Measurements from ENCODE around the gene CCDC120. TPM values are rescaled to one million over a fixed set of nuclear protein-coding genes. Genes with fewer than 3 reads are reported as not detected.

Gene CCDC120
- total RNA-seq, 3 donors from 2014 or later: 0.80 to 6.3 (median 4.3) TPM

- Histone ChIP-seq H3K4me3 (no peak overlapping the region), H3K27ac (no peak overlapping the region), H3K4me1 (no peaks in the 10 kb centered on the region), H3K9me3 (no peaks in the 10 kb centered on the region), H3K36me3 (no peaks in the 10 kb centered on the region), H3K27me3 (peaks cover 0 to 10% of the 10 kb centered on the region in 2 donors)
- TF ChIP-seq POLR2A (IDR thresholded peaks at IDR 0.05): no peak
- DNase-seq (ENCODE audit: low spot score in 2 of 2): no peak
- intact Hi-C loops (cut with DNase I; ENCODE audit: low total_unique reads): no loop called here
Measured at GRCh38 chrX:49116716-49117115, 57.9 kb downstream of the CCDC120 start.

GRCh38 chrX:49117581-49117980 is 58.8 kb downstream of the CCDC120 start:
- H3K27me3 ChIP-seq: peaks cover 0 to 10% of the 10 kb centered on the region in 2 donors
- no peak overlapping the region for H3K27ac ChIP-seq
- no peaks in the 10 kb centered on the region for H3K4me1 ChIP-seq
- H3K36me3 ChIP-seq: no peaks in the 10 kb centered on the region
- no peak for DNase-seq (ENCODE audit: low spot score in 2 of 2)
- intact Hi-C loops (cut with DNase I; ENCODE audit: low total_unique reads): no loop called here
- TF ChIP-seq POLR2AphosphoS5 (IDR thresholded peaks at IDR 0.05) (no peak), POLR2A (IDR thresholded peaks at IDR 0.05) (no peak), CTCF (IDR thresholded peaks at IDR 0.05) (no peak)
- no peak overlapping the region for H3K4me3 ChIP-seq
- no peaks in the 10 kb centered on the region for H3K9me3 ChIP-seq

Other genes starting within 250 kb of the CCDC120 start
- under 1 TPM in 1 of 3 donors, not detected in 2; 0.73 TPM for gene ERAS, start 232.5 kb upstream of the CCDC120 start, total RNA-seq
- gene PCSK1N, start 223.4 kb upstream of the CCDC120 start, total RNA-seq: 1 to 10 TPM; 1.4 to 3.6 (median 2.2) TPM
- gene TIMM17B, start 161.2 kb upstream of the CCDC120 start, total RNA-seq: 10 to 100 TPM; 32.3 to 40.8 (median 35.4) TPM
- 10 to 100 TPM; 56.0 to 71.4 (median 71.0) TPM for gene PQBP1, start 161.1 kb upstream of the CCDC120 start, total RNA-seq
- gene SLC35A2, start 147.4 kb upstream of the CCDC120 start, total RNA-seq: 10 to 100 TPM; 10.9 to 17.3 (median 16.1) TPM
- gene PIM2, start 140.0 kb upstream of the CCDC120 start, total RNA-seq: 10 to 100 TPM in 1 of 3 donors, 1 to 10 TPM in 2; 5.8 to 20.3 (median 7.6) TPM
- gene OTUD5, start 101.4 kb upstream of the CCDC120 start, total RNA-seq: 10 to 100 TPM; 35.8 to 37.9 (median 36.1) TPM
- gene KCND1, start 87.2 kb upstream of the CCDC120 start, total RNA-seq: 1 to 10 TPM in 1 of 3 donors, under 1 TPM in 2; 0.66 to 1.2 (median 0.96) TPM
- gene GRIPAP1, start 56.7 kb upstream of the CCDC120 start, total RNA-seq: 10 to 100 TPM; 31.4 to 47.2 (median 34.1) TPM
- 10 to 100 TPM; 44.1 to 93.3 (median 52.1) TPM for gene TFE3, start 15.6 kb upstream of the CCDC120 start, total RNA-seq
- gene PRAF2, start 15.0 kb downstream of the CCDC120 start, total RNA-seq: 10 to 100 TPM in 1 of 3 donors, 1 to 10 TPM in 2; 5.9 to 18.4 (median 6.6) TPM
- 100 to 1,000 TPM in 1 of 3 donors, 10 to 100 TPM in 2; 95.7 to 134 (median 98.6) TPM for gene WDR45, start 20.9 kb downstream of the CCDC120 start, total RNA-seq
- 10 to 100 TPM; 21.1 to 28.8 (median 27.8) TPM for gene GPKOW, start 64.7 kb downstream of the CCDC120 start, total RNA-seq
- 10 to 100 TPM in 1 of 3 donors, 1 to 10 TPM in 2; 1.3 to 12.4 (median 4.9) TPM for gene MAGIX, start 103.8 kb downstream of the CCDC120 start, total RNA-seq
- 10 to 100 TPM; 23.4 to 27.9 (median 27.8) TPM for gene PLP2, start 112.9 kb downstream of the CCDC120 start, total RNA-seq
- gene PRICKLE3, start 127.4 kb downstream of the CCDC120 start, total RNA-seq: 10 to 100 TPM; 13.3 to 14.4 (median 14.0) TPM
- gene SYP, start 141.2 kb downstream of the CCDC120 start, total RNA-seq: 1 to 10 TPM; 1.0 to 2.7 (median 1.3) TPM
- 1 to 10 TPM in 1 of 3 donors, under 1 TPM in 2; 0.48 to 1.8 (median 0.66) TPM for gene CACNA1F, start 174.3 kb downstream of the CCDC120 start, total RNA-seq
- 10 to 100 TPM; 12.8 to 14.5 (median 13.1) TPM for gene CCDC22, start 176.5 kb downstream of the CCDC120 start, total RNA-seq
- gene FOXP3, start 205.7 kb downstream of the CCDC120 start, total RNA-seq: under 1 TPM in 1 of 3 donors, not detected in 2; 0.16 TPM
- 1 to 10 TPM; 5.9 to 7.9 (median 7.2) TPM for gene PPP1R3F, start 210.8 kb downstream of the CCDC120 start, total RNA-seq
- not detected for gene GAGE10, start 244.6 kb downstream of the CCDC120 start, total RNA-seq